ENCODE results near the gene SPTLC2. TPM values are rescaled to one million over a fixed set of nuclear protein-coding genes. Genes with fewer than 3 reads are reported as not detected.

Gene SPTLC2
- total RNA-seq, 2 donors from 2014 or later: 20.0 to 24.5 TPM

DNA sequence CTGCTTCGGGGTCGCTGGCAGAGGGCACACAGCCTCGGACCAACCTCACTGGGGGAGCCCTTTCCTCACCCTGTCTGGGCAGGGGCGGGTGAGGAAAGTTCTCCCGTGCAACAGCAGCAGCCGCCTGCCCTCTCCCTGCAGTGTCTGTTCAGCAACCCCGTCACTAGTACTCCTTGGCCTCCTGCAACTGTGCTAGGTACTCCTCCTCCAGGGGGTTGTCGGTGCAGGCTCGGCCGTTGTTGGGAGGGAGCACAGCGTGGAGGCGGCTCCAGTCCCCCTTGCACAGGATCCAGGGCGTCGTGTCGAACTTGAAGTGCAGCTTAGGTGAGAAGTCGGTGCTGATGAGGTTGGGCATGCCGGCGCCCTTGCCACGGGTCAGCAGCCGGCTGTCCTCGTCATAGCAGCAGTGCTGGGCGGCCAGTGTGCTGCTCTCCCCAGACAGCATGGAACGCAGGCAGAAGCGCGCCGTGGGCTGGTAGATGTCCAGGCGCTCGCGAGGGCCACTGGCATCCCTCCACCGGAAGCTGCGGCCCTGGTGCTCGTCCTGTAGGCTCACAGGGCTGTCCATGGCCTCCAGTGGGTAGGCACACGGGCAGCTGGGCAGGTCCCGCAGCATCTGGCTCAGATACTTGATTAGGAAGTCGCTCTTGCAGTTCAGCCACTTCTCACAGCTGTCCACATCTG, 140.9 kb downstream of the SPTLC2 start:
- DNase-seq (ENCODE audit: low spot score): no peak
- intact Hi-C loops (cut with DNase I): no loop called here
- Histone ChIP-seq H3K36me3 (no peaks in the 10 kb centered on the region), H3K27ac (no peak overlapping the region), H3K9me3 (no peaks in the 10 kb centered on the region), H3K4me1 (replicated peaks) (no peaks in the 10 kb centered on the region), H3K4me3 (no peak overlapping the region), H3K27me3 (replicated peaks; ENCODE audit: insufficient read depth) (no peaks in the 10 kb centered on the region)
- 86% methylated on average over 25 of the region's 35 CpGs for WGBS
- no peak for TF ChIP-seq POLR2AphosphoS5 (IDR thresholded peaks at IDR 0.05)

DNA sequence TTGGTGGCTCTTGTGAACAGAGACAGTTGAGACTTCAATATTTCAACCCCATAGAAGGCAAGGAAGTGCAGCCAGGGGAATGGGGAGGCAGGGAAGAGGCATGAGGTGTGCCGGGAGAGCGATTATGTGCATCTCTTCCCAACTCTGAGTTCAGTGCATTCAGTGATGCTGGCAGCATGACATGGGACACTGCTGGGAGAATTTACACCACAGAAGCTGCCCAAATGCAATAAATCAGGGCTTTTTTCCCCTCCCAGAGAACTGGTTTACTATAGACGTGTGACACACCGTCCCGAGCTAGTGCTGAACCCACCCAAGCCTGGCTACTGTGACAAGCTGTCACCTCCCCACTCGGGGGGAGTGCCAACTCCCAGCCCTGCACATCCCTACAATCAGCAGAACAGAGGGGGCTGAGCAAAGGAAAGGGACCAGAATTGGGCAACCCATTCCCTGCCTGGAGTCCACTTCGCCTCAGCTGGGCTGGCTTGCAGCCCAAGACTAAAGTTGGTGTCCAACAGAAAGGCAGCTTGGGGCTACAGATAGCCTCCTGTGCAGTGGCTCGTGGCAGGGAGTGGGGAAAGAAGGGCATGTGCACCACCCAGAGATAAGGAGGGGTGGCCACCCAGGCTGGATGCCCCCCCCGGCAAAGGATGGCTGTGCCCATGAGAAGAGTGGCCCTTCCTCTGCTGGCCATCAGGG, 141.8 kb downstream of the SPTLC2 start:
- no peaks in the 10 kb centered on the region for H3K27me3 ChIP-seq (replicated peaks; ENCODE audit: insufficient read depth)
- no peaks in the 10 kb centered on the region for H3K9me3 ChIP-seq
- no peak overlapping the region for H3K27ac ChIP-seq
- intact Hi-C loops (cut with DNase I): no loop called here
- no peak for TF ChIP-seq POLR2AphosphoS5 (IDR thresholded peaks at IDR 0.05)
- TF ChIP-seq, protein P1, sequence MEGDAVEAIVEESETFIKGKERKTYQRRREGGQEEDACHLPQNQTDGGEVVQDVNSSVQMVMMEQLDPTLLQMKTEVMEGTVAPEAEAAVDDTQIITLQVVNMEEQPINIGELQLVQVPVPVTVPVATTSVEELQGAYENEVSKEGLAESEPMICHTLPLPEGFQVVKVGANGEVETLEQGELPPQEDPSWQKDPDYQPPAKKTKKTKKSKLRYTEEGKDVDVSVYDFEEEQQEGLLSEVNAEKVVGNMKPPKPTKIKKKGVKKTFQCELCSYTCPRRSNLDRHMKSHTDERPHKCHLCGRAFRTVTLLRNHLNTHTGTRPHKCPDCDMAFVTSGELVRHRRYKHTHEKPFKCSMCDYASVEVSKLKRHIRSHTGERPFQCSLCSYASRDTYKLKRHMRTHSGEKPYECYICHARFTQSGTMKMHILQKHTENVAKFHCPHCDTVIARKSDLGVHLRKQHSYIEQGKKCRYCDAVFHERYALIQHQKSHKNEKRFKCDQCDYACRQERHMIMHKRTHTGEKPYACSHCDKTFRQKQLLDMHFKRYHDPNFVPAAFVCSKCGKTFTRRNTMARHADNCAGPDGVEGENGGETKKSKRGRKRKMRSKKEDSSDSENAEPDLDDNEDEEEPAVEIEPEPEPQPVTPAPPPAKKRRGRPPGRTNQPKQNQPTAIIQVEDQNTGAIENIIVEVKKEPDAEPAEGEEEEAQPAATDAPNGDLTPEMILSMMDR (IDR thresholded peaks at IDR 0.05): no peak
- no peak overlapping the region for H3K4me3 ChIP-seq
- no peaks in the 10 kb centered on the region for H3K36me3 ChIP-seq
- 45% methylated on average over 9 of the region's 9 CpGs for WGBS
- no peak for DNase-seq (ENCODE audit: low spot score)
- no peaks in the 10 kb centered on the region for H3K4me1 ChIP-seq (replicated peaks)

DNA sequence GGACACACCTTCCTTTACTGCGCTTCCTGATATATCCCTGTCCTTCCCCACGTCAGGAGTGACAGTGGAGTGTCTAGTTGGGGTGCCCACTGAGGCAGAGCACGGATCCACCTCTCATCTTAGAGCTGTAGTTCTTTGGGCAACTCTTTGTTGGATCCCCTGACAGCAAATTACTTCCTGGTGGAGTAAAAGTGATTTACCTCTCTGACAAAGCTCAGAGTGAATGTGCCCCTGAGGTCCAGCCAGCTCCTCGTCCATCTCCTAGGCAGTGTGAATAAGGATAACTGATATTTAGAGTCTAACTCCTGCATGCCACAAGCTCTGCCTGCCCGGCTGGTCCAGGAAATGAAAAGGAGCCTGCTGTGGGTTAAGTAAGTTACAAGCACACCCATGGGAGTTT, 142.5 kb downstream of the SPTLC2 start:
- Histone ChIP-seq H3K27me3 (replicated peaks; ENCODE audit: insufficient read depth) (no peaks in the 10 kb centered on the region), H3K36me3 (no peaks in the 10 kb centered on the region), H3K27ac (no peak overlapping the region), H3K4me1 (replicated peaks) (no peaks in the 10 kb centered on the region), H3K9me3 (no peaks in the 10 kb centered on the region), H3K4me3 (no peak overlapping the region)
- TF ChIP-seq, protein P1 (IDR thresholded peaks at IDR 0.05): no peak
- TF ChIP-seq POLR2A (IDR thresholded peaks at IDR 0.05) (no peak), POLR2AphosphoS5 (IDR thresholded peaks at IDR 0.05) (no peak)
- DNase-seq (ENCODE audit: low spot score): no peak
- WGBS: 75% methylated on average over 5 of the region's 5 CpGs
- intact Hi-C loops (cut with DNase I): no loop called here

DNA sequence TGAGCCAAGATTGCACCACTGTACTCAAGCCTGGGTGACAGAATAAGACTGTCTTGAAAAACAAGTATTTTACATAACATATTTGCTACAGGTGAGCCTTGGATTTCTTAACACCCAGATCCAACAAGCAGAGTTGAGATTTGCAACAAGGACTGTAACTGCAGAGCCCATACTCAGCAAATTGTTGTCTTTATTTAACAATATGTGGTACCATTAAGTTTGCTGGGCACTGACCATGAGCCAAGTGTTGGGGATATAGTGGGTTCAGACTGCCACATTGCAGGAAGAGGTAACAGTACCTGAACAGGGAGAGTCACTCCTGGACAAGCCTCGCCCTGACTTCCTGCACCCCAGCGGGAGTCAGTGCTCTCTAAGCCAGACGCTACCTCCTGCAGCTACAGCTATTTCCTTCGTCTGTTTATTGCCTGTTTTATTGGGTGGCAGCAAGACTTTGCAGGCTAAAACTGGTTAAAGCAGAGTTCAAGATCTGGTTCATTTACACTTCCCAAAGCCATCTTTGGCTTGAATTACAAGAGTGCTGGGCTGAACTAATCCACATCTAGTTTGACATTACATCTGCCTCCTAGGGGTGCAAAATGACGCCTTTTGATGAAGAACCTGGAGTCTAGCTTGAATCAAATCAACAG, 146.1 kb downstream of the SPTLC2 start:
- TF ChIP-seq POLR2AphosphoS5 (IDR thresholded peaks at IDR 0.05): peak; percentile 69
- TF ChIP-seq, protein P1 (IDR thresholded peaks at IDR 0.05): no peak
- WGBS: 21% methylated on average over 5 of the region's 5 CpGs
- Histone ChIP-seq H3K4me3 (no peak overlapping the region), H3K36me3 (peaks cover 0 to 8% of the 10 kb centered on the region in 2 donors), H3K27me3 (replicated peaks; ENCODE audit: insufficient read depth) (no peaks in the 10 kb centered on the region), H3K27ac (no peak overlapping the region), H3K4me1 (replicated peaks) (no peaks in the 10 kb centered on the region), H3K9me3 (no peaks in the 10 kb centered on the region)
- DNase-seq (ENCODE audit: low spot score): peak; percentile 44
- intact Hi-C loops (cut with DNase I): no loop called here

DNA sequence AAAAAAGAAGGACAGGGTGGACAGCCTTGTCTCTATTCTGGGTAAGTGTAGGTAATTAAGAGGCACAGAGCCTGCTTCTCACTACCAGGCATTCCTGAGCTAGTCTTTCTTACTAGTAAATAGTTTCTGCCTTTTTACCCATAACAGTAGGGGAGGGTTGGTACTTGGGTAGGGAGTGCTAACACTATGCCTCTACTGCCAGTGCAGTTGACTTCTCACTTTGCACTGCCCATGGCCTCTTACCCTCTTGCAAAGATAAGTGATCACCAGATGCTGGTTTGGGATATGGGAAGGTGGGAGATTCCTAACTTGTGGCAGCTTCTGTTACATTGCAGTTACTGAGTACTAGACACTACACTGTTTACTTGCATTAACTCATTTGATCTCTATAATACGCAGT, 146.9 kb downstream of the SPTLC2 start:
- Histone ChIP-seq H3K9me3 (no peaks in the 10 kb centered on the region), H3K4me1 (replicated peaks) (no peaks in the 10 kb centered on the region), H3K27me3 (replicated peaks; ENCODE audit: insufficient read depth) (no peaks in the 10 kb centered on the region), H3K4me3 (no peak overlapping the region), H3K27ac (no peak overlapping the region), H3K36me3 (peaks cover 2 to 14% of the 10 kb centered on the region in 2 donors)
- TF ChIP-seq, protein P1 (IDR thresholded peaks at IDR 0.05): no peak
- TF ChIP-seq POLR2A (IDR thresholded peaks at IDR 0.05) (no peak), POLR2AphosphoS5 (IDR thresholded peaks at IDR 0.05) (no peak)
- intact Hi-C loops (cut with DNase I): no loop called here
- DNase-seq (ENCODE audit: low spot score): no peak
- WGBS: 92% methylated on average over 1 of the region's 1 CpG

All from prostate gland (tissue), 2 donors.